ENCODE results near the gene NCOA5. TPM values are rescaled to one million over a fixed set of nuclear protein-coding genes. Genes with fewer than 3 reads are reported as not detected.

NCOA5 gene
- total and polyA plus RNA-seq, 10 of the 15 experiments (the other 5 are each of a cell fraction or from before 2014, with no cell fraction given) = 7.7 to 38.1 (median 30.1) TPM

DNA sequence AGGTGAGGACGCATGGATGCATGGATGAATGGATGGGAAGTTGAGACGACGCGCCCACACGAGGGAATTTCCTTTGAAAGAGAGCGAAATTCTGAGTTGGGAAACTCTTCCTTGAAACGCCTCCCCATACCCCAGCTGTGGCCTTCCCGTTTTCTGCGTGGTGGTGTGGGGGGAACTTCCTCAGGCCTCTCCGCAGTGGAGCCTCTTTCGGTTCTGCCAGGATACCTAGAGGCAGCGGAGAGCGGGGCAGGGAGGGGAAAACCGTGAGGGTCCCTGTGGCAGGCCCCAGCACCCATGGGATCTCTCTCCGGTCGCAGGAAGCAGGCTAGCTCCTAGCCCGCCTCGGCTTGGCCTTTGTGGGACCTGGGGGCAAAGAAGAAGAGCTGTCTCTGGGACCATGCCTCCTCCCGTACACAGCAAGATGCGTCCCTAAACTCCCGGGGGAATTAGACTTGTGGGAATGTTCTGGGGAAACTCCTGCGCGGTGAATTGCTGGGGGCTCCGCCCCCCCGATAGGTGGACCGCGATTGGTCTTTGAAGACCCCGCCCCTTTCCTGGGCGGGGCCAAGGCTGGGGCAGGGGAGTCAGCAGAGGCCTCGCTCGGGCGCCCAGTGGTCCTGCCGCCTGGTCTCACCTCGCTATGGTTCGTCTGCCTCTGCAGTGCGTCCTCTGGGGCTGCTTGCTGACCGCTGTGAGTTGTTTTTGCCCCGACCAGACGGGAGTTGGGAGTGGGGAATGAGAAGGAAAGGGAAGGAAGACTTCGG, 28.1 kb upstream of the NCOA5 start, which contains the start of gene CD40 (continued):
- TF ChIP-seq, protein P1, sequence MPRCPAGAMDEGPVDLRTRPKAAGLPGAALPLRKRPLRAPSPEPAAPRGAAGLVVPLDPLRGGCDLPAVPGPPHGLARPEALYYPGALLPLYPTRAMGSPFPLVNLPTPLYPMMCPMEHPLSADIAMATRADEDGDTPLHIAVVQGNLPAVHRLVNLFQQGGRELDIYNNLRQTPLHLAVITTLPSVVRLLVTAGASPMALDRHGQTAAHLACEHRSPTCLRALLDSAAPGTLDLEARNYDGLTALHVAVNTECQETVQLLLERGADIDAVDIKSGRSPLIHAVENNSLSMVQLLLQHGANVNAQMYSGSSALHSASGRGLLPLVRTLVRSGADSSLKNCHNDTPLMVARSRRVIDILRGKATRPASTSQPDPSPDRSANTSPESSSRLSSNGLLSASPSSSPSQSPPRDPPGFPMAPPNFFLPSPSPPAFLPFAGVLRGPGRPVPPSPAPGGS (IDR thresholded peaks at IDR 0.05; ENCODE audit: borderline replicate concordance, insufficient read depth, low read depth, low read length, poor library complexity, severe bottlenecking) = peak; percentile 11
- peak; percentile 61 for TF ChIP-seq RELA (IDR thresholded peaks at IDR 0.05; ENCODE audit: borderline replicate concordance, partially characterized antibody)
- peak; percentile 99 for TF ChIP-seq MEF2B (IDR thresholded peaks at IDR 0.05; ENCODE audit: partially characterized antibody, poor library complexity, severe bottlenecking)
- peak; percentile 23; the same call in 1 of the 2 replicates for TF ChIP-seq YBX1 (IDR thresholded peaks at IDR 0.05)
- no peak for TF ChIP-seq SIX5 (IDR thresholded peaks at IDR 0.05; ENCODE audit: low read depth, low read length, severe bottlenecking)
- peak; percentile 41; the same call in 1 of the 2 replicates for TF ChIP-seq NBN (IDR thresholded peaks at IDR 0.05)
- no peak for TF ChIP-seq NR2C2 (IDR thresholded peaks at IDR 0.05; ENCODE audit: borderline replicate concordance, control insufficient read depth, insufficient read length, low read depth)
- TF ChIP-seq ZZZ3 (IDR thresholded peaks at IDR 0.05; ENCODE audit: control insufficient read depth, insufficient read length, low read depth) = no peak
- TF ChIP-seq SMAD5 (IDR thresholded peaks at IDR 0.05; ENCODE audit: low read depth) = peak; percentile 79
- TF ChIP-seq, protein P2, sequence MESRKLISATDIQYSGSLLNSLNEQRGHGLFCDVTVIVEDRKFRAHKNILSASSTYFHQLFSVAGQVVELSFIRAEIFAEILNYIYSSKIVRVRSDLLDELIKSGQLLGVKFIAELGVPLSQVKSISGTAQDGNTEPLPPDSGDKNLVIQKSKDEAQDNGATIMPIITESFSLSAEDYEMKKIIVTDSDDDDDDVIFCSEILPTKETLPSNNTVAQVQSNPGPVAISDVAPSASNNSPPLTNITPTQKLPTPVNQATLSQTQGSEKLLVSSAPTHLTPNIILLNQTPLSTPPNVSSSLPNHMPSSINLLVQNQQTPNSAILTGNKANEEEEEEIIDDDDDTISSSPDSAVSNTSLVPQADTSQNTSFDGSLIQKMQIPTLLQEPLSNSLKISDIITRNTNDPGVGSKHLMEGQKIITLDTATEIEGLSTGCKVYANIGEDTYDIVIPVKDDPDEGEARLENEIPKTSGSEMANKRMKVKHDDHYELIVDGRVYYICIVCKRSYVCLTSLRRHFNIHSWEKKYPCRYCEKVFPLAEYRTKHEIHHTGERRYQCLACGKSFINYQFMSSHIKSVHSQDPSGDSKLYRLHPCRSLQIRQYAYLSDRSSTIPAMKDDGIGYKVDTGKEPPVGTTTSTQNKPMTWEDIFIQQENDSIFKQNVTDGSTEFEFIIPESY (IDR thresholded peaks at IDR 0.05) = no peak
- TF ChIP-seq DPF2 (IDR thresholded peaks at IDR 0.05) = peak; percentile 71; the same call in 1 of the 2 replicates
- no peak for TF ChIP-seq CREB1 (IDR thresholded peaks at IDR 0.05; ENCODE audit: low read depth)
- TF ChIP-seq GATAD2B (conservative IDR thresholded peaks at IDR 0.05; ENCODE audit: low read depth) = peak; percentile 99
- TF ChIP-seq, protein P3, sequence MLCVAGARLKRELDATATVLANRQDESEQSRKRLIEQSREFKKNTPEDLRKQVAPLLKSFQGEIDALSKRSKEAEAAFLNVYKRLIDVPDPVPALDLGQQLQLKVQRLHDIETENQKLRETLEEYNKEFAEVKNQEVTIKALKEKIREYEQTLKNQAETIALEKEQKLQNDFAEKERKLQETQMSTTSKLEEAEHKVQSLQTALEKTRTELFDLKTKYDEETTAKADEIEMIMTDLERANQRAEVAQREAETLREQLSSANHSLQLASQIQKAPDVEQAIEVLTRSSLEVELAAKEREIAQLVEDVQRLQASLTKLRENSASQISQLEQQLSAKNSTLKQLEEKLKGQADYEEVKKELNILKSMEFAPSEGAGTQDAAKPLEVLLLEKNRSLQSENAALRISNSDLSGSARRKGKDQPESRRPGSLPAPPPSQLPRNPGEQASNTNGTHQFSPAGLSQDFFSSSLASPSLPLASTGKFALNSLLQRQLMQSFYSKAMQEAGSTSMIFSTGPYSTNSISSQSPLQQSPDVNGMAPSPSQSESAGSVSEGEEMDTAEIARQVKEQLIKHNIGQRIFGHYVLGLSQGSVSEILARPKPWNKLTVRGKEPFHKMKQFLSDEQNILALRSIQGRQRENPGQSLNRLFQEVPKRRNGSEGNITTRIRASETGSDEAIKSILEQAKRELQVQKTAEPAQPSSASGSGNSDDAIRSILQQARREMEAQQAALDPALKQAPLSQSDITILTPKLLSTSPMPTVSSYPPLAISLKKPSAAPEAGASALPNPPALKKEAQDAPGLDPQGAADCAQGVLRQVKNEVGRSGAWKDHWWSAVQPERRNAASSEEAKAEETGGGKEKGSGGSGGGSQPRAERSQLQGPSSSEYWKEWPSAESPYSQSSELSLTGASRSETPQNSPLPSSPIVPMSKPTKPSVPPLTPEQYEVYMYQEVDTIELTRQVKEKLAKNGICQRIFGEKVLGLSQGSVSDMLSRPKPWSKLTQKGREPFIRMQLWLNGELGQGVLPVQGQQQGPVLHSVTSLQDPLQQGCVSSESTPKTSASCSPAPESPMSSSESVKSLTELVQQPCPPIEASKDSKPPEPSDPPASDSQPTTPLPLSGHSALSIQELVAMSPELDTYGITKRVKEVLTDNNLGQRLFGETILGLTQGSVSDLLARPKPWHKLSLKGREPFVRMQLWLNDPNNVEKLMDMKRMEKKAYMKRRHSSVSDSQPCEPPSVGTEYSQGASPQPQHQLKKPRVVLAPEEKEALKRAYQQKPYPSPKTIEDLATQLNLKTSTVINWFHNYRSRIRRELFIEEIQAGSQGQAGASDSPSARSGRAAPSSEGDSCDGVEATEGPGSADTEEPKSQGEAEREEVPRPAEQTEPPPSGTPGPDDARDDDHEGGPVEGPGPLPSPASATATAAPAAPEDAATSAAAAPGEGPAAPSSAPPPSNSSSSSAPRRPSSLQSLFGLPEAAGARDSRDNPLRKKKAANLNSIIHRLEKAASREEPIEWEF (IDR thresholded peaks at IDR 0.05; ENCODE audit: insufficient replicate concordance, low read depth, low read length) = peak; percentile 62
- TF ChIP-seq RB1 (IDR thresholded peaks at IDR 0.05; ENCODE audit: borderline replicate concordance) = peak; percentile 91; the same call in 1 of the 2 replicates
- TF ChIP-seq, protein P4, sequence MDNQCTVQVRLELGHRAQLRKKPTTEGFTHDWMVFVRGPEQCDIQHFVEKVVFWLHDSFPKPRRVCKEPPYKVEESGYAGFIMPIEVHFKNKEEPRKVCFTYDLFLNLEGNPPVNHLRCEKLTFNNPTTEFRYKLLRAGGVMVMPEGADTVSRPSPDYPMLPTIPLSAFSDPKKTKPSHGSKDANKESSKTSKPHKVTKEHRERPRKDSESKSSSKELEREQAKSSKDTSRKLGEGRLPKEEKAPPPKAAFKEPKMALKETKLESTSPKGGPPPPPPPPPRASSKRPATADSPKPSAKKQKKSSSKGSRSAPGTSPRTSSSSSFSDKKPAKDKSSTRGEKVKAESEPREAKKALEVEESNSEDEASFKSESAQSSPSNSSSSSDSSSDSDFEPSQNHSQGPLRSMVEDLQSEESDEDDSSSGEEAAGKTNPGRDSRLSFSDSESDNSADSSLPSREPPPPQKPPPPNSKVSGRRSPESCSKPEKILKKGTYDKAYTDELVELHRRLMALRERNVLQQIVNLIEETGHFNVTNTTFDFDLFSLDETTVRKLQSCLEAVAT (IDR thresholded peaks at IDR 0.05) = peak; percentile 29; the same call in 1 of the 2 replicates
- TF ChIP-seq IKZF2 (IDR thresholded peaks at IDR 0.05) = peak; percentile 98
- 0 out of 4 replicates have a peak, but pooled peaks of 1 of the 2 experiments have one; percentile 47 for TF ChIP-seq BHLHE40 (IDR thresholded peaks at IDR 0.05; ENCODE audit: borderline replicate concordance in 1 of 2, low read depth in 2 of 2, low read length in 1 of 2)
- no peak; a peak in 2 of 4 replicates for TF ChIP-seq ETV6 (conservative IDR thresholded peaks at IDR 0.05 in 1 of 2, IDR thresholded peaks at IDR 0.05 in 1 of 2; ENCODE audit: borderline replicate concordance in 1 of 2, low read depth in 1 of 2)

Measured in GM12878 (cell line).